Sigmoid colon (tissue), 4 donors: ENCODE results near the gene CILP2.

Experiments
- EP300 ChIP-seq, 4 donors: sonication (generic); formaldehyde crosslinking; IDR thresholded peaks; one replicate each; pipeline ENCODE4 v1.6.1; 2017; ENCODE audit warnings: antibody characterized with exemption in 4 of 4
- POLR2A ChIP-seq, 2 donors: fragments of 450-650 bp; IDR thresholded peaks; one replicate each; pipeline ENCODE4 v1.6.1; 2016; ENCODE audit warnings: antibody characterized with exemption in 2 of 2, mild to moderate bottlenecking in 2 of 2, moderate library complexity in 2 of 2
- POLR2AphosphoS5 ChIP-seq, 4 donors: sonication (generic); formaldehyde crosslinking; IDR thresholded peaks; one replicate each; pipeline ENCODE4 v1.6.1; 2017; ENCODE audit warnings: antibody characterized with exemption in 4 of 4
- TF ChIP-seq, protein P1 (sequence below), 4 experiments: fragments of 450-650 bp in 3 of 4; fragments of 200-600 bp in 1 of 4; IDR thresholded peaks; one replicate each; pipeline ENCODE4 v1.5.1; 2016 to 2019; ENCODE audit warnings: antibody characterized with exemption in 4 of 4, mild to moderate bottlenecking in 3 of 4, moderate library complexity in 2 of 4

DNA sequence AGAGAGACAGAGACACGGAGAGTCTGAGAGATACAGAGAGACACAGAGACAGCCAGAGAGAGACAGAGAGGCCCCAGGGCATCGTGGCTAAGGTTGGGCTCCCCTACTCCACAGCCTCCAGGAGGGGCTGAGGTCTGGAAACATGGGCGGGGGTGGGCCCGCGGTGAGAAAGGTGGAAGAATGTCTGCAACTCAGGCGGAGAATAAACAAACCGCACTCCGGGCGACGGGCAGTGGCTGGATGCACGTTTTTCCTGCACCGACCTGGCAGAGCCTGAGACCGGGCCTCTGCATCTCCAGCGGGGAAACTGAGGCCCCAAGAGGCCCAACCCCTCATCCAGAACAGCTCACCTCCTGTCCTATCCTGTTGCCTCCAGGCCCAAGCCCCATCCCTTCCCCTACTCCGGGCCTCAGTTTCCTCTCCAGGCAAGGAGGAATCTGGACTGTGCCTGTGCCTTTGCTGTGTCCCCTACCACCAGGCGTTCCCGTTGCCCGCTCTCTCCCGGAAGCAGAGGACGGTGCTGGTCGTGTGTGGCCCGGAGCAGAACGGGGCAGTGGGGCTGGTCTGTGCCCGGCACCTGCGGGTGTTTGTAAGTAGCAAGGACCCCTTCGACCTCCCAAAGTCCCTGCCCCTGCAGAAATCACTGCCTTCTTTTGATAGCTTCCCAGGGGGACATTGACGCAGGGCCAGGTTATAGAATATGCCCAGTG lies 3.4 kb upstream of the CILP2 start:
- TF ChIP-seq, protein P1, sequence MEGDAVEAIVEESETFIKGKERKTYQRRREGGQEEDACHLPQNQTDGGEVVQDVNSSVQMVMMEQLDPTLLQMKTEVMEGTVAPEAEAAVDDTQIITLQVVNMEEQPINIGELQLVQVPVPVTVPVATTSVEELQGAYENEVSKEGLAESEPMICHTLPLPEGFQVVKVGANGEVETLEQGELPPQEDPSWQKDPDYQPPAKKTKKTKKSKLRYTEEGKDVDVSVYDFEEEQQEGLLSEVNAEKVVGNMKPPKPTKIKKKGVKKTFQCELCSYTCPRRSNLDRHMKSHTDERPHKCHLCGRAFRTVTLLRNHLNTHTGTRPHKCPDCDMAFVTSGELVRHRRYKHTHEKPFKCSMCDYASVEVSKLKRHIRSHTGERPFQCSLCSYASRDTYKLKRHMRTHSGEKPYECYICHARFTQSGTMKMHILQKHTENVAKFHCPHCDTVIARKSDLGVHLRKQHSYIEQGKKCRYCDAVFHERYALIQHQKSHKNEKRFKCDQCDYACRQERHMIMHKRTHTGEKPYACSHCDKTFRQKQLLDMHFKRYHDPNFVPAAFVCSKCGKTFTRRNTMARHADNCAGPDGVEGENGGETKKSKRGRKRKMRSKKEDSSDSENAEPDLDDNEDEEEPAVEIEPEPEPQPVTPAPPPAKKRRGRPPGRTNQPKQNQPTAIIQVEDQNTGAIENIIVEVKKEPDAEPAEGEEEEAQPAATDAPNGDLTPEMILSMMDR (IDR thresholded peaks at IDR 0.05): no peak
- TF ChIP-seq EP300 (IDR thresholded peaks at IDR 0.05) (no peak), POLR2A (IDR thresholded peaks at IDR 0.05) (no peak), POLR2AphosphoS5 (IDR thresholded peaks at IDR 0.05) (no peak)
